ENCODE measurements around the gene NAIP.
"Not testable (repeated sequence)": the region's sequence is repeated elsewhere in the genome, so short reads cannot be mapped to it uniquely, and the experiment has no call there.

The NAIP gene, protein sequence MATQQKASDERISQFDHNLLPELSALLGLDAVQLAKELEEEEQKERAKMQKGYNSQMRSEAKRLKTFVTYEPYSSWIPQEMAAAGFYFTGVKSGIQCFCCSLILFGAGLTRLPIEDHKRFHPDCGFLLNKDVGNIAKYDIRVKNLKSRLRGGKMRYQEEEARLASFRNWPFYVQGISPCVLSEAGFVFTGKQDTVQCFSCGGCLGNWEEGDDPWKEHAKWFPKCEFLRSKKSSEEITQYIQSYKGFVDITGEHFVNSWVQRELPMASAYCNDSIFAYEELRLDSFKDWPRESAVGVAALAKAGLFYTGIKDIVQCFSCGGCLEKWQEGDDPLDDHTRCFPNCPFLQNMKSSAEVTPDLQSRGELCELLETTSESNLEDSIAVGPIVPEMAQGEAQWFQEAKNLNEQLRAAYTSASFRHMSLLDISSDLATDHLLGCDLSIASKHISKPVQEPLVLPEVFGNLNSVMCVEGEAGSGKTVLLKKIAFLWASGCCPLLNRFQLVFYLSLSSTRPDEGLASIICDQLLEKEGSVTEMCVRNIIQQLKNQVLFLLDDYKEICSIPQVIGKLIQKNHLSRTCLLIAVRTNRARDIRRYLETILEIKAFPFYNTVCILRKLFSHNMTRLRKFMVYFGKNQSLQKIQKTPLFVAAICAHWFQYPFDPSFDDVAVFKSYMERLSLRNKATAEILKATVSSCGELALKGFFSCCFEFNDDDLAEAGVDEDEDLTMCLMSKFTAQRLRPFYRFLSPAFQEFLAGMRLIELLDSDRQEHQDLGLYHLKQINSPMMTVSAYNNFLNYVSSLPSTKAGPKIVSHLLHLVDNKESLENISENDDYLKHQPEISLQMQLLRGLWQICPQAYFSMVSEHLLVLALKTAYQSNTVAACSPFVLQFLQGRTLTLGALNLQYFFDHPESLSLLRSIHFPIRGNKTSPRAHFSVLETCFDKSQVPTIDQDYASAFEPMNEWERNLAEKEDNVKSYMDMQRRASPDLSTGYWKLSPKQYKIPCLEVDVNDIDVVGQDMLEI (N-terminal part only)

DNA sequence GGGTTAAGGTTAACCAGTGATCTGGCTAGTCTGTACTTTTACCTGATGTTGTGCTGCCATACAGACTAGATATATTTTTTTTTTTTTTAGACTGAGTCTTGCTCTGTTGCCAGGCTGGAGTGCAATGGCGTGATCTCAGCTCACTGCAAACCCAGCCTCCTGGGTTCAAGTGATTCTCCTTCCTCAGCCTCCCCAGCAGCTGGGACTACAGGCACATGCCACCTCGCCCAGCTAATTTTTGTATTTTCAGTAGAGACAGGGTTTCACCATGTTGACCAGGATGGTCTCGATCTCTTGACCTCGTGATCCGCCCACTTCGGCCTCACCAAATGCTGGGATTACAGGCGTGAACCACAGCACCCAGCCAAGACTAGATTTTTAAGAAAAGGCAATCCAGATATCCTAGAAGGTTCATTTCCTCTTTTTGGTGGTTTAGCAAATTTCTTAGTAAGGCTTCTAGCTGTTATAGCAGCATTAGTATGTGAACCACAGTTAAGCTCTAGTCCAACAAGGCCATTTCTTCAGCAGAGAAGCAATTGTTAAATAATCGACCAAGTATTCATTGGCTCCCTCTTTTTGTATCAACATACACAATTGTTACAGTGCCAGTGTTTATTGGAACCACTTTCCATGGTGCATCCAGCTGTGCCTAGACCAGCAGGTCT is at the start of gene NAIP:
NAIP (minus strand) TSS at position 51 of the 665 bp plus-strand sequence. CDS start 12,424 bp downstream, outside the sequence.
- not testable (repeated sequence) for DNase-seq

DNA sequence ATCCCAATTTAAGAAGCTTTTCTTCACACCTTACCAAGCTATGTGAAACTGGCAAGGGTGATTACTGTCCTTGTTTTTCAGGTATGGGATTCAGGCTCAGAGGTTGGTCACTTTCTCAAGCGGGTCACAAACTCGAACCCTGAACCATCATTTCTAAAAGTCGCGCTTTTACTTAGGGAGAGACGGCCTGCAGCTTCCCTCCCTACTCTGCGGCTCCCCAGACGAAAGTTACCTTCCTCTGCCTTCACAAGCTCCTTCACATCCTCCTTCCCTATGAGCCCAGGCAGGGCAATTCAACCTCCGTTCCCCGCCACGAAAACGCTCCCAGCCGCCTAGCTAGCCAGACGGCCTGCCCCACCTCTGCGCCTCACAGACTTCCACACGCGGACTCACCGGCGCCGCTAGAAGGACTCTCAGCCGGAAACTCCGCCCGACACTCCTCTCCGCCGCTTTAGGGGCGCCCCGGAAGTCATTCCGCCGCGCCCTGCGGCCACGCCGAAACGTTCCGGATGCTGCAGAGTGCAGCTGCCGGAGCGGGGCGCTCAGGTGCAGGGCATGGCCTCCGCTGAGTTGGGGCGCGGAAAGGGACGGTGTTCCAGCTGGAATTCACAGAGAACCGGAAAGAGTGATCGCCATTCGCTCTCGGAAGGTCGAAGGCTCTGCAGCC is 42.3 kb upstream of the NAIP start, which contains the start of gene GTF2H2:
GTF2H2 (minus strand) TSS at position 415 of the 667 bp plus-strand sequence. CDS start 4,913 bp downstream, outside the sequence.
- DNase-seq = not testable (repeated sequence)

DNA sequence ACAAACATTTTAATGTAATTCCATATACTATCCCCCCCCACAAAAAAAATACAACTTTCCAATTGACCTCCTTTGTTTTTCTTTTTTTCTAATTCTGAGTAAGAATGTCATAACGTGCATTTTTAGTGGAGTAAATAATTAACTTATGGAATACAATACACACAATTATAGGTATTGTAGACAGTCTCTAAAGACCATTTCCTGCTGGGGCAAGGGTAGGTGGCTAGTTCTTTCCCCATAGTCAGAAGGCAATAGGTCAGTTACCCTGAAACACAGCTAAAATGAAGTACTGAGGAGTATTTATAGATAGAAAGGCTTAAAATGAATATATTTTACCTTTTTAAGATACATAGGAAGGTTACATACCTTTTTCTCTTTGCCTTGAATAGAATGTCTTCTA is 36.2 kb upstream of the NAIP start:
- DNase-seq = not testable (repeated sequence)

DNA sequence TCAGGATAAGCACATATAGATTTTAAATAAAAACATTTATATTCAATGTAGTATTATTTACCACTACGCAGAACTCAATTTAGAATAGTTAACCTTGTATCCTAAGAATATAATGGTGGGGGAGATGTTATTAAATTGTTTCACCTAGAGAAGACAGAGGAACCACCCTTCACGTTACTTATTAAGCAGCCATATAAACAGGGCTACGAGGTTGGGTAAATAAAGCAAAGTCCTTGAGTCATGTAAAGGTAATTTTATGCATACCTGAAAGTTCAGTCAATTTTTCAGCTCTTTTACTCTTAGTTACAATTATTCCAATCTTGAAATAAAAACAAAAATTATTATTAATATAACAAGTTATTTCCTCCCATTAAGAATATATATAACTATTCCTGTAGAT is 34.3 kb upstream of the NAIP start:
- not testable (repeated sequence) for DNase-seq

DNA sequence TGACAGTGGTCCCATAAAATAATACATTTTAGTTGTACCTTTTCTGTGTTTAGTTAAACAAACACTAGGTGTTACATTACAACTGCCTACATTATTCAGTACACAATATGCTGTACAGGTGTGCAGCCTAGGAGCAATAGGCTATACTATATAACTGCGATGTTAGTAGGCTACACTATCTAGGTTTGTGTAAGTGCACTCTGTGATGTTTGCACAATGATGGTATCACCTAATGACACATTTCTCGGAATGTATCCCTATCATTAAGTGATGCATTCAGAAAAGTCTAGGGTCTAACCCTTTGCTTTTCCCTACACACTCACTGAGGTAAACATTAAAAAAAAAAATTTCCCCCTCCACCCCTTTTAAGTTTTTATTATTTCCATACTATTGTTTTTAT is 19.7 kb upstream of the NAIP start:
- DNase-seq = not testable (repeated sequence)

- DNase-seq = not testable (repeated sequence)
These were observed 19.0 kb upstream of the NAIP start for GRCh38 chr5:71044128-71044527.

GRCh38 chr5:71031046-71031776 is 6.1 kb upstream of the NAIP start:
- not testable (repeated sequence) for DNase-seq

DNA sequence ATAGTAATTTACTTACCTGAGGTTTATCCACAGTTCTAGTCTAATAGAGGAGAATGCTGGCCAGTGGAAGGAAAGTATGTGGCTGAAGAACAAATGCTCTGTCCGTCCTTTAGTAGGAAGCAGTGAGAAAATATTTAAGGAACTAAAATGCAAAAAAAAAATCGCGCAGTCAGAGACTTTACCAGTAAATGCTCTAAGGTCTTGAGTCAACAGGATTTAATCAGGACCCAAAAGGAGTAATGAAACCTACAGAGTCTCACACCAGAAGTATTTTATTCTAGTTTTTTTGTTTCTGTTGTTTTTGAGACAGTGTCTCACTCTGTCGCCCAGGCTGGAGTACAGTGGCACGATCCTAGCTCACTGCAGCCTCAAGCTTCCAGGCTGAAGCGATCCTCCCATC is 4.5 kb downstream of the NAIP start:
- not testable (repeated sequence) for DNase-seq

GRCh38 chr5:71018376-71019005 is 6.6 kb downstream of the NAIP start:
- not testable (repeated sequence) for DNase-seq

DNA sequence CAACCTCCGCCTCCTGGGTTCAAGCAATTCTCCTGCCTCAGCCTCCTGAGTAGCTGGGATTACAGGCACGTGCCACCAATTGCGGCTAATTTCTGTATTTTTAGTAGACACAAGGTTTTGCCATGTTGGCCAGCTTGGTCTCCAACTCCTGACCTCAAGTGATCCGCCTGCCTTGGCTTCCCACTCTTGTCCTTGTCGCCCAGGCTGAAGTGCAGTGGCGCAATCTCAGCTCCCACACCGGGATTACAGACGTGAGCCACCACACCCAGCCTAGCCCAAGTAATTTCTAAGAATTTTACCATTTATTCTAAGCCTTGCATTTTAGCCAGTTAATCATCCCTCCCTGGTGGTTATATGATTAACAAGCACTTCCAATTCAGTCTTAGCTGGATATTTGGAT is 11.0 kb downstream of the NAIP start:
- DNase-seq = no peak

DNA sequence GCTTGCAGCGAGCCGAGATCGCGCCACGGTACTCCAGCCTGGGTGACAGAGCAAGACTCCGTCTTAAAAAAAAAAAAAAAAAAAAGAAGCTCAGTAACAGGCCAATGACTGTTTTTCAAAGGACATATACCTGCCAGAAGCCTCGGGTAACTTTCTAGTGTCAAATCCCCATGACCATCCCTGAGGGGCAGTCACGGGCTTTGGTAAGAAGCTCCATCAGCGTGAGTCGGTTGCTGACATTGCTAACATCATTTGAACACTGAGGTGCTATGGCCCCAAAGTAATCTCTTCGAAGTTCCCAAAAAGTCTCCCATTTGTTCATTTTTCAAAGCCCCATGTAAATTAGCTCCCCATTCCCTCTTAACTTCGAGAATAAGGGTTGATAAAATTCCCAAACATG is 11.6 kb downstream of the NAIP start:
- no peak for DNase-seq

DNA sequence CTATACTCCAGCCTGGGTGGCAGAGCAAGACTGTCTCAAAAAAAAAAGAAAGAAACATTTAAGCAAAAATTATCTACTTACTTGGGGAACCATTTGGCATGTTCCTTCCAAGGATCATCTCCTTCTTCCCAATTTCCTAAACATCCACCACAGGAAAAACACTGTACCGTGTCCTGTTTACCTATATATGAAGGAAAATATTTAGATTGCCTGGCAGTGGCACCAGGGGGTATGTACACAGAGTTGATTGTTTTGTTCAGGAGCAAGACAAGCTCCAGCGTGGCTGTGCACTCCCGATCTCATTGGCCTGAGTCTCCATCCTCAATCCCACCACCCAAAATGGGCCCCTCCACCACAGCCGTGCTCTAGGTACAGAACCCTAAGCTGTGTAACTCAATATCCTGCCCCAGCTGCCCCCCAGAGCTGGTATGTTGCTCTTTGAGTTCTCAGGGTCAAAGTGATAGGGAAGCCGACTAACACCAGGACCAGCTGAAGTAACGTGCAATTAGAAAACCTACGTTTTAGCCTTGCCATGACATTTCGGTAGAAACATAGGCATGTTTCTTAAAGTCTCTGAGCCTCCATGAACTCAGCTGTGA is 13.8 kb downstream of the NAIP start:
- no peak for DNase-seq

- not testable (repeated sequence) for DNase-seq
These were observed 18.2 kb downstream of the NAIP start for GRCh38 chr5:71006983-71007382.

GRCh38 chr5:70984882-70985281 is 40.3 kb downstream of the NAIP start:
- not testable (repeated sequence) for DNase-seq

- DNase-seq = not testable (repeated sequence)
These were observed 57.9 kb downstream of the NAIP start for GRCh38 chr5:70967220-70967619.

DNA sequence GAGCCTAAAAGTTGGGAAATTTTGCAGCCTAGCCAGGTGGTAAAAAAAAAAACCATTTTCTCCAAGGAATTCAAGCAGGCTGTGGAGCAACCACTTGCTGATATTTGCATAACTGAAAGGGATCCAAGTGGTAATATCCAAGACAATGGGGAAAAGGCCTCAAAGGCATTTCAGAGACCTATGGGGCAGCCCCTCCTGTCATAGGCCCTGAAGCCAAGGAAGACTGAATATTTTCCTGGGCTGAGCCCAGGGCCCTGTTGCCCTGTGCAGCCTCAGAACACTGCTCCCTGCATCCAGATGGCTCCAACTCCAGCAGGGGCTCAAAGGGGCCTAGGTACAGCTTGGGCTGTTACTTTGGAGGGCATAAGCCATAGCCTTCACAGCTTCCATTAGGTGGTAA is 60.6 kb downstream of the NAIP start:
- DNase-seq = not testable (repeated sequence)

DNA sequence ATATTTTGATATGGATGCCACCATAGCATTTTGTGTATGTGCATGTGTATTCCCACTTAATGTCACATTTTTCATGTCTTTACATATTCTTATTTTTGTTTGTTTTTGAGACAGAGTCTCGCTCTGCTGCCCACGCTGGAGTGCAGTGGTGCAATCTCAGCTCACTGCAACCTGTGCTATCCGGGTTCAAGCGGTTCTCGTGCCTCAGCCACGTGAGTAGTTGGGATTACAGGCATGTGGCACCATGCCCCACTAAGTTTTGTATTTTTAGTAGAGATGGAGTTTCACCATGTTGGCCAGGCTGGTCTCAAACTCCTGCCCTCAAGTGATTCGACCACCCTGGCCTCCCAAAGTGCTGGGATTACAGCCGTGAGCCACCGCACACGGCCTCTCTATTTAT is 72.1 kb downstream of the NAIP start:
- not testable (repeated sequence) for DNase-seq

DNA sequence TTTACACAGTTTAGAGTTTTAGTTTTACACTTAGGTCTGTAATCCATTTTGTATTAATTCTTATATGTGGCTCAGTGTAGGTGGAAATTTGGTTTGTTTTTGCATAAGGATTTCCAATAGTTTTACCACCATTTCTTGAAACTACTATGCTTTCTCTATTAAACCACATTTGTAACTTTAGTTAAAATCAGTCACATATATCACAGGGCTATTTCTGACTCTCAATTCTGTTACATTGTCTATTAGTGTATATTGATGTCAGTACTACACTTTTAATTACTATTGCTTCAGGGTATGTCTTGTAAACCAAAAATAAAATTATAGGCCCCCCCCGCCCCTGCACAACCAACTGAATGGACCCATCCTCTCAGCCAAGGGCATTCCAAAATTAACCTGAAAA is 92.6 kb downstream of the NAIP start:
- DNase-seq = not testable (repeated sequence)

DNA sequence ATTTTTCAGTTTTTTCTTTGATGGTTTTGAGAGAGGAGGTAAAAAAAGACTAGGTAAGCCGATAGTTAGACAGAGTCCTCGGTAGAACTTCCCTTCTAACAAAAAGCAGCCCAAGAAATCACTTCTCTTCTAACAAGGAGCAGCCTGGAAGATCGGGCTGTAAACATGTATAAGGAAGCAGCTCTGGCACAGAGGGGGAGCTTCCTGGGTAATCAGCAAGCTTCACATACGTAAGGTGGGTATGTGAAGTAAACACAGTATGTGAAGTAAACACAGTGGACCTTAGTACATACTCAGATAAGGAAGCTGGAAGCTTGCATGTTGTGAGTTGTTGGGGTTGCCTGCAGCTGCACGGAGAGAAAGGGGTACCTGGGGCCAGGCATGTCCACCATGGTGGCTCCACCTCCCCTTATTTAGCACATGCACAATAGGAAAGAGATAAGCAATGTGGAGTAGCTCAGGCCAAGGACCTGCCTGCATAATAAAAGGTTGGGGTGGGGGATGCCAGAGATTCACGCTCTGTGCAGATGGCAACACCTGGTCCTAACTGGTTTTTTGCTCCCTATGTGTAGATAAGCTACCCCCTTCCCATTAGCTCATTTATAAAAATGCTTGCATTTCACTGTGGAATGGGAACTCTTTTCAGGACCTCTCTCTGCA is 93.3 kb downstream of the NAIP start:
- not testable (repeated sequence) for DNase-seq

DNA sequence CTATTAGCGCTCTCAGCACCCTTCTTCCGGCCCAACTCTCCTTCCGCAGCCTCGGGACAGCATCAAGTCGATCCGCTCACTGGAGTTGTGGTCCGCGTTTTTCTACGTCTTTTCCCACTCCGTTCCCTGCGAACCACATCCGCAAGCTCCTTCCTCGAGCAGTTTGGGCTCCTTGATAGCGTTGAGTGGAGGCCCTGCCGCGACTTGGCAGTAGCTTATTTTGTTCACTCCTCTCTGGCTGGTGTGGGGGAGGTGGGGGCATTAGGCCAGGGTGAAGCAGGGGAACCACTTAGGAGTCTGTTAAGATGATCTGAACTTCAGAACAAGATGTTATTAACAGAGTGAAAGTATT is 100.0 kb downstream of the NAIP start:
- not testable (repeated sequence) for DNase-seq
